Ishikawa (cell line): ENCODE data around the gene WSCD2.

ENCODE experiments used
- CEBPB ChIP-seq: IDR thresholded peaks from 2 replicates; pipeline ENCODE4 v1.6.1; 2012
- CREB1 ChIP-seq: IDR thresholded peaks from 2 replicates; pipeline ENCODE4 v1.6.1; 2012; ENCODE audit warnings: low read depth
- EGR1 ChIP-seq: IDR thresholded peaks from 2 replicates; pipeline ENCODE4 v1.6.1; 2012
- EP300 ChIP-seq: IDR thresholded peaks from 2 replicates; pipeline ENCODE4 v1.6.1; 2012; ENCODE audit warnings: borderline replicate concordance
- FOXM1 ChIP-seq: IDR thresholded peaks from 2 replicates; pipeline ENCODE4 v1.6.1; 2012; ENCODE audit warnings: low read depth, borderline replicate concordance
- MAX ChIP-seq: IDR thresholded peaks from 2 replicates; pipeline ENCODE4 v1.6.1; 2012
- NFIC ChIP-seq: IDR thresholded peaks from 2 replicates; pipeline ENCODE4 v1.6.1; 2012
- RAD21 ChIP-seq: IDR thresholded peaks from 2 replicates; pipeline ENCODE4 v1.6.1; 2012; ENCODE audit warnings: low read depth
- REST ChIP-seq: IDR thresholded peaks from 2 replicates; pipeline ENCODE4 v1.6.1; 2012; ENCODE audit warnings: low read depth, mild to moderate bottlenecking
- TAF1 ChIP-seq: IDR thresholded peaks from 2 replicates; pipeline ENCODE4 v1.6.1; 2012; ENCODE audit warnings: low read depth, mild to moderate bottlenecking
- TCF12 ChIP-seq: IDR thresholded peaks from 2 replicates; pipeline ENCODE4 v1.6.1; 2012; ENCODE audit warnings: low read depth
- TEAD4 ChIP-seq: IDR thresholded peaks from 2 replicates; pipeline ENCODE4 v1.6.1; 2012
- USF1 ChIP-seq: IDR thresholded peaks from 2 replicates; pipeline ENCODE4 v1.6.1; 2012
- YY1 ChIP-seq: IDR thresholded peaks from 2 replicates; pipeline ENCODE4 v1.6.1; 2012; ENCODE audit warnings: low read depth
- ZBTB7A ChIP-seq: IDR thresholded peaks from 2 replicates; pipeline ENCODE4 v1.6.1; 2012; ENCODE audit warnings: low read depth

Gene WSCD2

GRCh38 chr12:108270035-108270848 is 141.2 kb downstream of the WSCD2 start:
- TF ChIP-seq REST (no peak), RAD21 (no peak), MAX (no peak), USF1 (no peak), EP300 (no peak), TAF1 (no peak), ZBTB7A (no peak), TCF12 (no peak), CREB1 (no peak), FOXM1 (no peak), YY1 (no peak), TEAD4 (no peak), EGR1 (no peak), CEBPB (no peak), NFIC (no peak)

- TF ChIP-seq MAX (no peak), RAD21 (no peak), FOXM1 (no peak)
Measured at GRCh38 chr12:108270849-108271143, 141.7 kb downstream of the WSCD2 start.

- TF ChIP-seq YY1 (no peak), TEAD4 (no peak), TAF1 (no peak), ZBTB7A (no peak), EGR1 (no peak), MAX (no peak), TCF12 (no peak)
Measured at GRCh38 chr12:108271951-108272872, 143.1 kb downstream of the WSCD2 start.

- no peak for TF ChIP-seq RAD21
- TF ChIP-seq CEBPB, result no peak
- no peak for TF ChIP-seq YY1
- no peak for TF ChIP-seq TEAD4
- no peak for TF ChIP-seq ZBTB7A
- TF ChIP-seq REST, result no peak
Measured at GRCh38 chr12:108273217-108273616, 144.1 kb downstream of the WSCD2 start.

GRCh38 chr12:108277613-108278012 is 148.5 kb downstream of the WSCD2 start:
- no peak for TF ChIP-seq NFIC
- no peak for TF ChIP-seq CREB1
- TF ChIP-seq TEAD4, result no peak
- TF ChIP-seq MAX, result no peak
- no peak for TF ChIP-seq YY1
- no peak for TF ChIP-seq TAF1
- no peak for TF ChIP-seq FOXM1
- TF ChIP-seq EGR1, result no peak
- no peak for TF ChIP-seq EP300
- TF ChIP-seq REST, result no peak
- TF ChIP-seq TCF12, result no peak
- TF ChIP-seq USF1, result no peak
- no peak for TF ChIP-seq CEBPB
- TF ChIP-seq ZBTB7A, result no peak
- no peak for TF ChIP-seq RAD21
